Kidney tubule cell (primary cell): Measurements from ENCODE around the gene PRXL2B.

Experiments used
- DNase-seq: peaks from one replicate; pipeline ENCODE4 v3.0.0-alpha.2; 2018; ENCODE audit warnings: low spot score

PRXL2B gene

DNA sequence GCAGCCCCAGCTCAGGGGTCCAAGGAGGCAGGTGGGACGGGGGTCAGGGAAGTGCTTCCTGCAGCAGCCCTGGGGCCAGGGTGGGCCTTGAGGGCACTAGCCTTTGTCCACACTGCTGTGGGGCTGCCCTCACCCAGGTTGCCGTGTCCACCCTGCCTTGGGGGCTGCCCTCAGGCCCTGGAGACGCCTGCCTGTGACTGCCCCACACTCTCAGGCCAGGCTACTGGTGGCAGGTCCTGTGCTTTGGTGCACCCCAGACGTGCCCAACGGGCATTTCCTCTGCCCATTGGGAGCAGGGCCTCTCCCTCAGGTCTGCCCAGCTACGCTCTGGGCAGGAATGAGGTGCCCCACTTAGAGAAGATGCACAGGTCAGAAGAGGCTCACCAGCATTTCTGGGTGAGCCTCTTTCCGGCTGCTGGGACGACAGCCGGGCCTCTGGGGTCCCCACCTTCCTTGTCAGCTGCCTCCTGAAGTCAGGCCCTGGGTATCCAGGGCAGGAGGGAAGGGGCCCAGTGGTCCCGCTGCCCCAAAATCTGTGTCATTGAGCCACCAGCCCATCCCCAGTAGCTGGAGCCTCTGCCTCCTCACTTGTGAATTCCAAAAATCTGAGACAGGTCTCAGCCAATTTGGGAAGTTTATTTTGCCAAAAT is 48.9 kb downstream of the PRXL2B start:
- no peak for DNase-seq

DNA sequence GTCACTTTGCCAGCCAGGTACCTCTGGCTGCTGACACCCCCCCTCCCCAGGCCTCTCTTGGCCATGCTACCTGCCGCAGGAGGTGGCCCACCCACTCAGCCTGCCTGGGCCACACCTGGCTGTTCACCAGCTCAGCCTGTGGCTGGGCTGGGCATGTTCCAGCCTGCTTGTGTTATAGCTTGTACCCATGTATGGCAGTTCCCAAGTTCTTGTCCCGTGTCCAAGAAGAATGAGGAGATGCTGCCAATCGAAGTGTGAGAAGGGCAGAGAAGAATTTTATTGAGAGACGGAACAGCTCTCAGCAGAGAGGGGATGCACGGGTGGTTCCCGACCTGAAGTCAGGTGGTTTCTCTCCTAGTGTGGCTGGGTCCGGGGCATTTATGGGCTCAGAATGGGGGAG is 50.2 kb downstream of the PRXL2B start:
- DNase-seq = no peak

DNA sequence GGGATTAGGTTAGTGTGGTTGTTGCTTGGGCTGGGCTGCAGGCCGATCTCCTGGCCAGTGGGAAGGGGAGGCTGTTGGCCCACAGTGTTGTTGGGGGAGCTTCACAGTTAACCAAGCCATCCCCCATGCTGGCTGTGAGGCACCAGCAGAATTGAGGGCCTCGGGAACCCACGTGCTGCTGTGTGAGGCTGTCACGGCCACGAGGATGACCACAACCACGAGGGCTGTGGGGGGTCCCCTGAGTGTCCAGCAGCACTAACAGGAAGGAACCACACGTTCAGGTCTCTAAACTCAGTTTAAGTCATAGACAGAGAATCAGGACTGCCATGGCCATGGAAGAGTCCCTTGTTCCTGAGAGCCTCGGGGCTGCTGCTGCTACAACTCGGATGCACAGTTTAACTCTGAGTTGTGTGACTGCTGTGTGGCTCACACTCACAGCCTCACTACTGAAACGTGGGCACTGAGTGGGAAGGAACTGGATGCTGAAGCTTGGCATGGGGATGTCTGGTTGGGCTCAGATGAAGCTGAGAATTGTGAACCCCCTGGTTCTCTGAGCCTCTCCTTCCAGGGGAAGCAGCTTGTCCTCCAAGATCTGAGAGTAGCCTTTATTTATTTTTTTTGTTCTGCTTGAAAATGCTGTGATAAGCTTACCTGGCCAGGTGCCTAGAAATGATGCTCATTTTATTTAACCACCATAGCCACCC is 51.0 kb downstream of the PRXL2B start:
- no peak for DNase-seq

DNA sequence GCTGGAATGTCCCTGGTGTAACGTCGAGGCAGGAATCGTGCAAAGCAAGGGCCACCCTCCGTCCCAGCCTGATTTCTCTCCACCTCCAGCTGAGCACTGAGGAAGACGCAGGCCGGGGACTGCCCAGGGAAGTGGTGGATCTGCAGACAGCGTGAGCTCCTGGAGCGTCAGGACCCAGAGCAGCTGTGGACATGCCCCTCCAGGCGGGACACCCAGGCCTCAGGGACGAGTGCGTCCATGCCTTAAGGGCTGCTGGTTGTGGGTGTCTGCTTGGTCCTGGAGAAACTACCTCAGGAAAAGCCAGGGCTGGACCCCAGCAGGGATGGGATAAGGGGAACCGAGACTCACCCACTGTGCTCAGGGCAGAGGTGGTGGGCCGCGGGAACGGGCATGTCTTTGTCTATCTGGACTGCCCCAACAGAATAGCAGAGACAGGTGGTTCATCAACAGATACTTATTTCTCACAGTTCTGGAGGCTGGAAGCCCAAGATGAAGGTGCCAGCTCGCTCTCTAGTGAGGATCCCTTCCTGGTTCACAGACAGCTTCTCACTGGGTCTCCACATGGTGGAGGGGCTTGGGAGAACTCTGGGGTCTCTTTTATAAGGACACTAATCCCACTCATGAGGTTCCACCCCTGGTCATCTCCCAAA is 52.0 kb downstream of the PRXL2B start:
- DNase-seq = no peak

DNA sequence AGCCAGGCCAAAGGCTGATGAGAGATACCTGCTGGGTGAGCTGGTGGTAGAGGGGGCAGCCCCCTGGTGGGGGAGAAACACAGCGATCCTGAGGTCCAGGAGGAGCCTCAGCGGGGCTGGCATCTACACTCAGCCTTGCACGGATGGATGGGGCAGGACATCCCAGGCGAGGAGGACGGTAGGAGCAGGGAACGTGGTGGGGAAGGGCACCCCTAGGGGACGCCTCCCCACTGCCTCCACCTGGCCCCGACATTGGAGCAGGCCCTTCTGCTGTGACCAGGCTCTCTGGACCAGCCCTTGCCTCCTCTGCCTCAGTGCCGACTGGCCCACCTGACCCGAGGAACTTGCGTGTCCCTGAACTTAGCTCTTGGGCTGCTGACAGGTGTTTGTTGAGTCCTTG is 52.6 kb downstream of the PRXL2B start:
- no peak for DNase-seq

DNA sequence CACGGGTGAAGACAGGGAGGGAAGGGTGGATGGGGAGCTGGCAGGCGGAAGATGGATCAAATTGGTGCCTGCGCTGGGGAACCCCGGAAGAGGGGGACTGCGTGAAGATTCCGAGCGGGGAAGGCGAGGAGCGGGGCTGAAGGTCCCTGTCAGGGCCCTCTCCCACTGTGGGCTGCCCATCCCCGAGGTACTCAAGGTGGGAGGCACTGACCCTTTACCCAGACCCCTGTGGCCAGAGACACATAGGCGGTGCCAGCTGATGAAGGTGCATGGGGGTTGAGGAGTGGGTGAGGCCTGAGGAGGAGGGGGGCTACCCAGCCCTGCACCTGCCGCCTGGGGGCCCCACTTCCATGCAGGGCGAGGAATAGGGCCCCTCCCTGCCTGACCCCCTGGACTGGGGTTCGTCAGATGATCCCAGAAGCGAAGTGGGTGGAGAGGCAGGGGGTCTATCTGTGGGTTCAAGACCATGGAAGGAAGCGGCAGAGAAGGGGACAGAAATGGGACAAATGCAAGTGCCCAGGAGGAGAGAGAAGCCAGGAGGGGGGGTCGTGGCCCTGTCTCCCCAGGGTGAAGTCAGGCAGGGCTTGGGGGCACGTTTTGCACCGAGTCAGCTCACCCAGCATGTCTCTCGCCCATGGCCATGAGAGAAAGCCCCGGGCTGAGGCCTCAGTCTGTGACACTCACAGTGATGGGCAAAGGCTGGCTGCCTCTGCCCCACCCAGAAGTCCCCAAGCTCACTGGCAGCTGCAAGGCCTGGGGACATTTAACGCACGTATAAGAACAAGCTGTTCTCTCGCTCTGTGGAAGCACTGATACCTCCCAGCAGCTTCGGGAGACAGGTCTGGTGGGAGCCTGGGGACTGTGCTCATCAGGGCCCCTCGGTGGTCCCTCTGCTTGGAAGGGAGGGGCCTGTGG is 53.3 kb downstream of the PRXL2B start:
- no peak for DNase-seq

DNA sequence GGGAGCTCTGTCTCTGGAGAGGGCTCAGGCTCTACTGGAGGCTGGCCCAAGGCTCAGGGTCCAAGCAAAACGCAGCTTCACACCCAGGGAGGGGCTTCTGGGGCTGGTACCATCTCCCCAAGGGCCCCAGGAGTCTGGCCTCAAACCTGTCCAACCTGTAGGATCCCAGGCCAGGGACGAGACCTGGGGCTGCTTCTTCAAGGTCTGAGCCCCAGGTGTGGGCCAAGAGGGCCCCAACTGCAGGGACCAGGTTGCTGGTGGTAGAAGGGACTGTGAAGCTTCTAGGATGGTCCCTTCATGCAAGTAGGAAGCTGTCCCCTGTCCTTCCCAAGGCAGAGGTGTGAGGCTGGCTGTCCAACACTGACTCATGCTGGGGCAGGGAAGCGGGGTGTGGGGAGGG is 54.0 kb downstream of the PRXL2B start:
- no peak for DNase-seq
